Right atrium auricular region (tissue), 2 donors: Measurements from ENCODE around the gene BANF1. TPM values are rescaled to one million over a fixed set of nuclear protein-coding genes. Genes with fewer than 3 reads are reported as not detected.
"Not testable (repeated sequence)": the region's sequence is repeated elsewhere in the genome, so short reads cannot be mapped to it uniquely, and the experiment has no call there.

Experiments
- DNase-seq: peaks from one replicate; pipeline ENCODE4 v3.0.0-alpha.2; 2019; ENCODE audit warnings: low spot score
- H3K27ac ChIP-seq, 2 donors: fragments of 200-600 bp; sonication (generic); 1 replicate in 1 of 2; 2 replicates in 1 of 2; pipeline ENCODE4 v1.5.1; 2016 to 2019
- H3K27me3 ChIP-seq, 2 donors: fragments of 200-600 bp; sonication (generic); one replicate each; pipeline versions ENCODE4 v1.5.1 to v1.6.0; 2017 to 2019
- H3K36me3 ChIP-seq: fragments of 200-600 bp; sonication (generic); one replicate; pipeline ENCODE4 v1.5.1; 2016
- H3K4me1 ChIP-seq, 2 donors: fragments of 200-600 bp; sonication (generic); one replicate each; pipeline versions ENCODE4 v1.5.1 to v1.6.0; 2017 to 2019
- H3K4me3 ChIP-seq, 2 donors: fragments of 200-600 bp; sonication (generic); 1 replicate in 1 of 2; 2 replicates in 1 of 2; pipeline ENCODE4 v1.5.1; 2017 to 2019; ENCODE audit warnings: mild to moderate bottlenecking in 1 of 2, moderate library complexity in 1 of 2
- H3K9me3 ChIP-seq, 2 donors: fragments of 200-600 bp; sonication (generic); one replicate each; pipeline ENCODE4 v1.5.1; 2019
- CTCF ChIP-seq, 2 donors: fragments of 200-600 bp; sonication (generic); IDR thresholded peaks; one replicate each; pipeline ENCODE4 v1.5.1; 2019; ENCODE audit warnings: antibody characterized with exemption in 2 of 2
- total RNA-seq, 2 donors: library from RNA; depleted of rRNA; stranded (reverse); fragments of >200 nt; gene quantifications; one replicate each; pipeline ENCODE4 v1.1.0, GENCODE V29; 2016

Gene BANF1
- total RNA-seq, 2 donors from 2014 or later = 66.6 to 85.5 TPM

- Histone ChIP-seq H3K4me1 (peaks cover 0 to 7% of the 10 kb centered on the region in 2 donors), H3K4me3 (no peak overlapping the region), H3K9me3 (no peaks in the 10 kb centered on the region), H3K27me3 (no peaks in the 10 kb centered on the region), H3K27ac (no peak overlapping the region), H3K36me3 (peaks cover 14% of the 10 kb centered on the region)
- DNase-seq = no peak
- TF ChIP-seq CTCF (IDR thresholded peaks at IDR 0.05) = no peak
Observed at GRCh38 chr11:66006134-66006890, 4.0 kb downstream of the BANF1 start.

- no peak overlapping the region for H3K4me3 ChIP-seq
- no peak for DNase-seq
- no peaks in the 10 kb centered on the region for H3K9me3 ChIP-seq
- H3K27ac ChIP-seq = peak overlapping the region in 1 of 2 donors; percentile 2
- no peak for TF ChIP-seq CTCF (IDR thresholded peaks at IDR 0.05)
- peaks cover 0 to 4% of the 10 kb centered on the region in 2 donors for H3K27me3 ChIP-seq
- H3K36me3 ChIP-seq = peaks cover 14% of the 10 kb centered on the region
- peaks cover 0 to 12% of the 10 kb centered on the region in 2 donors for H3K4me1 ChIP-seq
Observed at GRCh38 chr11:66006891-66007176, 4.5 kb downstream of the BANF1 start.

GRCh38 chr11:66007201-66007634 is 4.9 kb downstream of the BANF1 start:
- Histone ChIP-seq H3K36me3 (peaks cover 14% of the 10 kb centered on the region), H3K4me1 (peaks cover 0 to 15% of the 10 kb centered on the region in 2 donors), H3K27me3 (peaks cover 0 to 4% of the 10 kb centered on the region in 2 donors), H3K9me3 (no peaks in the 10 kb centered on the region), H3K27ac (peak overlapping the region in 1 of 2 donors; percentile 2), H3K4me3 (no peak overlapping the region)
- no peak for DNase-seq
- no peak for TF ChIP-seq CTCF (IDR thresholded peaks at IDR 0.05)

GRCh38 chr11:66008095-66008467 is 5.8 kb downstream of the BANF1 start:
- no peak overlapping the region for H3K27ac ChIP-seq
- peaks cover 0 to 13% of the 10 kb centered on the region in 2 donors for H3K4me1 ChIP-seq

GRCh38 chr11:66008468-66009101 is 6.3 kb downstream of the BANF1 start:
- no peak for DNase-seq
- Histone ChIP-seq H3K27ac (no peak overlapping the region), H3K36me3 (peaks cover 14% of the 10 kb centered on the region), H3K4me3 (no peak overlapping the region), H3K27me3 (peaks cover 0 to 4% of the 10 kb centered on the region in 2 donors), H3K9me3 (no peaks in the 10 kb centered on the region), H3K4me1 (peaks cover 0 to 14% of the 10 kb centered on the region in 2 donors)
- no peak for TF ChIP-seq CTCF (IDR thresholded peaks at IDR 0.05)

More at GRCh38 chr11:66008095-66008467, 5.8 kb downstream of the BANF1 start:
- Histone ChIP-seq H3K36me3 (peaks cover 14% of the 10 kb centered on the region), H3K27me3 (peaks cover 0 to 4% of the 10 kb centered on the region in 2 donors), H3K4me3 (no peak overlapping the region), H3K9me3 (no peaks in the 10 kb centered on the region)
- DNase-seq = no peak
- no peak for TF ChIP-seq CTCF (IDR thresholded peaks at IDR 0.05)

GRCh38 chr11:66010036-66010435 is 7.7 kb downstream of the BANF1 start:
- not testable (repeated sequence) for H3K36me3 ChIP-seq, H3K27ac ChIP-seq, H3K9me3 ChIP-seq, H3K4me3 ChIP-seq, DNase-seq, H3K27me3 ChIP-seq
- peaks cover 0 to 18% of the 10 kb centered on the region in 2 donors for H3K4me1 ChIP-seq
